ENCODE data around the gene FITM1.

FITM1 gene

DNA sequence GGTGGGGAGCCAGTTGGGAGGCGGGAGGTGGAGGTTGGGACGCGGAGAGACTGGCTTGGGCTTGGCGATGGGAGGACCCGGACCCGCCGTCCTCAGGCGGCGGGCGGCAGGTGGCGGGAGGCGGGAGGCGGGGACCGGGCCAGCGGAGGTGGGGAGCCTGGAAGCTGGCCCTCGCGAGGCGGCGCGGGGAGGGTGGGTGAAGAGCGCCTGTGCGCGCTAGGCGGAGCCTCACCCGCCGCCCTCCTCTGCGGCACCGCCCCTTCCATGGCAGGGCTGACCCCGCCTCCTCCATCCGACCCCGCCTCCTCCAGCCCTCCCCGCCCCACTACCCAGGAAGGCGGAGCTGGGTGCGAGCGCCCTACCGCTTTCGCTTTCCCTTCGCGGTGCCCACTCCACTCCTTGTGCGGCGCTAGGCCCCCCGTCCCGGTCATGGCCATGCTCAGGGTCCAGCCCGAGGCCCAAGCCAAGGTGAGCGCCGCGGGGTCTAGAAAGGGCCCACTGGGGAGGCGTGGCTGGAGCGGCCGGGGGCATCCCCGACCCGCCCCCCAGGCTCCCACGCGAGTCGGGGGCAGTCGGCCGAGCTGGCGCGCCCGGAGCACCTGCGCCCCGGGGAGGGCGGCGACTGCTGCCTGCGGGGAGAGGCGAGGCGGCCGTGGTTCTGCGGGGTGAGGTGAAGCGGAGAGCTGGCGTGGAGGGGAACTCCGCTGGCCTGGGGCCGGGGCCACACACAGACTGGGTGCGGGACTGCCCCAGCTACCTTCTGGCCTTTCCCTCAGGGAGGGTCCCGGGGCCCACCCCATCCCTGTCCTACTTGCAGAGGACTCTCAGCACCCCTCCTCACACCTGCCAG is 5.6 kb downstream of the FITM1 start, which contains the start of gene PSME1:
Gene PSME1, plus strand, starts transcription at position 361 of the 850 bp plus-strand sequence. Its CDS starts 69 bp downstream, at position 430.
- DNase-seq (ENCODE audit: low spot score in 2 of 2), result peak; percentile 81 to 95
- H3K36me3 ChIP-seq (replicated peaks), result peaks cover 30% of the 10 kb centered on the region
- peak within 1 kb of the TSS; percentile 82 for H3K4me3 ChIP-seq
- no peaks in the 10 kb centered on the region for H3K9me3 ChIP-seq
- no peaks in the 10 kb centered on the region for H3K27me3 ChIP-seq (ENCODE audit: low read depth)
- in situ Hi-C loops (cut with MboI; ENCODE audit: low sequenced_read_pairs), result no loop called here
- H3K4me1 ChIP-seq, result peaks cover 21% of the 10 kb centered on the region

DNA sequence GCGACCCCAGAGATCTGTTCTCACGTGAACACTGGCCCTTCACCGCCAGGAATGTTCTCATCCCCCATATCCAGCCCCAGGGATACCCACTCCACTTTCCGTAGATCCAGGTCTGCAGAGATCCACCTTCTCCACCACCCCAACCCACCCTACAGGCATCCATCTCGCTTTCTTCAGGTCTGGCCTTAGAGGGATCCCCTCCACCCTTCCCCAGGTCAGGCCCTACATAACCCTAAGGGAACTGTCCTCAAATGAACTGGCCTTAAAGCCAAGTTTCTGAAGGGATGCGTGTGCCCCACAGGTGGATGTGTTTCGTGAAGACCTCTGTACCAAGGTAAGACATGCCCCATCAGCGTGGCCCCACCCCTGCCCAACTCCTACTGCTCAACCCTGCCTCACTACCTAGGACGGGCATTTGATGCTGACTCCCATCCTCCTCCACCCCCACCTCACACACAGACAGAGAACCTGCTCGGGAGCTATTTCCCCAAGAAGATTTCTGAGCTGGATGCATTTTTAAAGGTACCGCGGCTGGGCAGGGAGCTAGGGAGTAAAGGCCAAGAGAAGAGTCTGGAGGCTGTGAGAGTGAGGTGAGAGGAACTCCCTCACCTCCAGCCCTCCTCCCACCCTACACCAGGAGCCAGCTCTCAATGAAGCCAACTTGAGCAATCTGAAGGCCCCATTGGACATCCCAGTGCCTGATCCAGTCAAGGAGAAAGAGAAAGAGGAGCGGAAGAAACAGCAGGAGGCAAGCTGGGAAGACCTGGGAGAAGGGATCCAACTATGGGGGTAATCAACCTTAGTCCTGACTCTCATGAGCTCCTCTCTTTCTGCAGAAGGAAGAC is 6.4 kb downstream of the FITM1 start:
- in situ Hi-C loops (cut with MboI; ENCODE audit: low sequenced_read_pairs), result no loop called here
- Histone ChIP-seq H3K4me3 (peak overlapping the region; percentile 82), H3K4me1 (peaks cover 21% of the 10 kb centered on the region), H3K27me3 (ENCODE audit: low read depth) (no peaks in the 10 kb centered on the region), H3K36me3 (replicated peaks) (peaks cover 30% of the 10 kb centered on the region), H3K9me3 (no peaks in the 10 kb centered on the region)
- no peak for DNase-seq (ENCODE audit: low spot score in 2 of 2)

DNA sequence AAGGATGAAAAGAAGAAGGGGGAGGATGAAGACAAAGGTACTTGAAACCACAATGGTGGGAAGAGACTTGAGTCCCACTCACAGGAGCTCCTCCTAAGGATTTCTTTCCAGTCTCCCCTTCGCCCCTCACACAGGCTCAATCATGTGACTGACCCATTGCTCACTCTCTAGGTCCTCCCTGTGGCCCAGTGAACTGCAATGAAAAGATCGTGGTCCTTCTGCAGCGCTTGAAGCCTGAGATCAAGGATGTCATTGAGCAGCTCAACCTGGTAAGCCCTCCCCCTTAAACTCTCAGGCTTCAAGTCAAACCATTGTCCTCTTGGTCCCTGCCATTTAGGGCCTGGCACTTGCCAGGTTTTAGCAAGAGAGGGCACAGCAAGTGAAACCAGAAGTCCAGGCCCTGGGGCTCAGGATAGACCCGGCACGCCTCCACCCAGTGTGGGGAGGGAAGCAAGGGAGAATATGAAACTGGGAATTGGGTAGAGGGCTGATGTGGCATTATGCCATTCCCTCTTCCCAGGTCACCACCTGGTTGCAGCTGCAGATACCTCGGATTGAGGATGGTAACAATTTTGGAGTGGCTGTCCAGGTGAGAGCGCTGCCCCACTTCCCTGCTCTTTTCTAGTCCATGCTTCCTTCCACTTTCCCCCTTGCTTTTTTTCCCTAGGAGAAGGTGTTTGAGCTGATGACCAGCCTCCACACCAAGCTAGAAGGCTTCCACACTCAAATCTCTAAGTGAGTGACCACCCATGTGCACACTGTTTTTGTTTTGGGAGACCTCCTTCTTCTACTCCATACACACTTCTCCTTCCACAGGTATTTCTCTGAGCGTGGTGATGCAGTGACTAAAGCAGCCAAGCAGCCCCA is 7.3 kb downstream of the FITM1 start:
- in situ Hi-C loops (cut with MboI; ENCODE audit: low sequenced_read_pairs), result no loop called here
- Histone ChIP-seq H3K4me3 (no peak overlapping the region; the same call in 1 of the 2 replicates), H3K27me3 (ENCODE audit: low read depth) (no peaks in the 10 kb centered on the region), H3K4me1 (peaks cover 21% of the 10 kb centered on the region), H3K9me3 (no peaks in the 10 kb centered on the region), H3K36me3 (replicated peaks) (peaks cover 30% of the 10 kb centered on the region)
- no peak for DNase-seq (ENCODE audit: low spot score in 2 of 2)

DNA sequence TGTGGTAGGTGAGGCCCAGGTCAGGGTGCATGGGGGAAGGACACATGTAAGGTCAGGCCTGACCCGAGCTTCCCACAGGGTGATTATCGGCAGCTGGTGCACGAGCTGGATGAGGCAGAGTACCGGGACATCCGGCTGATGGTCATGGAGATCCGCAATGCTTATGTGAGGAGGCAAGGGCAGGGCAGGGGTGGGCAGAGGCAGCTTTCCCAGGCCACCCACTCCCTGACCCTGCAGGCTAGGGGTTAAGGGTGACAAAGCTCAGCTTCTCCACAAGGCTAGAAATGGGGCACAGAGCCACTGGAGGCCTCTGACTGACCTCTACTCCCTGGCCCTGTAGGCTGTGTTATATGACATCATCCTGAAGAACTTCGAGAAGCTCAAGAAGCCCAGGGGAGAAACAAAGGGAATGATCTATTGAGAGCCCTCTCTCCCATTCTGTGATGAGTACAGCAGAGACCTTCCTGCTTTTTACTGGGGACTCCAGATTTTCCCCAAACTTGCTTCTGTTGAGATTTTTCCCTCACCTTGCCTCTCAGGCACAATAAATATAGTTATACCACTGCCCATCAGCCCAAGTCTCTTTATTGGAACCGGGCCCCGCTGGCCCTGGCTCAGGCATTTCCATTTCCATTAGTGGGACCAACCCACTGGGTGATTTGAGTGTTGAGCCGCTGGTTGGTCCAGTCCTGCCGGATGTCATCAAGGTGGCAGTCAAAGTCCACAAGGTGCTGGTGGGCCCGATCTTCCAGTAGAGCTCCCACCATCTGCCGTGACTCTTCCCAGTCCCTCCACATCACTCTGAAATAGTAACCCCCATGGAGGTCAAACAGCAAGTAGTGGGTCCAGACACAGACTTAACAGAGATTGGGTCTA is 8.2 kb downstream of the FITM1 start:
- no peak for DNase-seq (ENCODE audit: low spot score in 2 of 2)
- no peaks in the 10 kb centered on the region for H3K27me3 ChIP-seq (ENCODE audit: low read depth)
- in situ Hi-C loops (cut with MboI; ENCODE audit: low sequenced_read_pairs), result no loop called here
- H3K4me1 ChIP-seq, result peaks cover 21% of the 10 kb centered on the region
- no peak overlapping the region for H3K4me3 ChIP-seq
- peaks cover 30% of the 10 kb centered on the region for H3K36me3 ChIP-seq (replicated peaks)
- no peaks in the 10 kb centered on the region for H3K9me3 ChIP-seq

DNA sequence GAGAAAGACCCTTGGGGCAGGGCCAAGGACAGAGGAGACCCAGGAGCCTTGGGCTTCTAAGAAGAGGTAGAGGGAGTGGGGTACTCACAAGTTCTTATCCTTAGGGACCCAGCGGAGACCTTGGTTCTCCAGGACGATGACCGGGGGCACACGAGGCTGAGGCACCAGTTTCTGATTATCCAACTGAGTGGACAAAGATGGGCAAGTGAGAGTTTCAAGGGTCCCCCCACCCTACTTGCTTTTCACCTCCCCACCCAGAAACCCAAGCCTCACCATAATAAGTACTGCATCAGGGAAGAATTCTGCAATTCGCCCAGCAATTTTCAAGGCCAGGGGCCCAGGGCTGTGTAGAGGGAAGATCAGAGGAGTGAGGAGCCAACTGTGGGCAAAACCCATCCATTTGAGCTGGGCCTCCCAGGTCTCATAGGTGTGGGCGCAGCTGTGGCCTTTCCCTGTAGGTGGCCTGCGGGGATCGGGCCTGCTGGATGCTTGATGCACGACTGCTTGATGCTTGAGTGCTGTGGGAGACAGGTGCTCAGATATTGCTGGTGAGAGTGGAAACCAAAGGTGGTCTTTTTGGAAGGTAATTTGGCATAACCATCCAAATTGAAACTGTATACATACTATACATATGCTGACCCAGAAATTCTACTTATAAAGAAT is 8.9 kb downstream of the FITM1 start:
- Histone ChIP-seq H3K27me3 (ENCODE audit: low read depth) (no peaks in the 10 kb centered on the region), H3K4me1 (peaks cover 21% of the 10 kb centered on the region), H3K36me3 (replicated peaks) (peaks cover 37% of the 10 kb centered on the region), H3K9me3 (no peaks in the 10 kb centered on the region), H3K4me3 (peak overlapping the region; percentile 77)
- in situ Hi-C loops (cut with MboI; ENCODE audit: low sequenced_read_pairs), result no loop called here
- DNase-seq (ENCODE audit: low spot score in 2 of 2), result peak in 1 of 2 experiments; percentile 52

DNA sequence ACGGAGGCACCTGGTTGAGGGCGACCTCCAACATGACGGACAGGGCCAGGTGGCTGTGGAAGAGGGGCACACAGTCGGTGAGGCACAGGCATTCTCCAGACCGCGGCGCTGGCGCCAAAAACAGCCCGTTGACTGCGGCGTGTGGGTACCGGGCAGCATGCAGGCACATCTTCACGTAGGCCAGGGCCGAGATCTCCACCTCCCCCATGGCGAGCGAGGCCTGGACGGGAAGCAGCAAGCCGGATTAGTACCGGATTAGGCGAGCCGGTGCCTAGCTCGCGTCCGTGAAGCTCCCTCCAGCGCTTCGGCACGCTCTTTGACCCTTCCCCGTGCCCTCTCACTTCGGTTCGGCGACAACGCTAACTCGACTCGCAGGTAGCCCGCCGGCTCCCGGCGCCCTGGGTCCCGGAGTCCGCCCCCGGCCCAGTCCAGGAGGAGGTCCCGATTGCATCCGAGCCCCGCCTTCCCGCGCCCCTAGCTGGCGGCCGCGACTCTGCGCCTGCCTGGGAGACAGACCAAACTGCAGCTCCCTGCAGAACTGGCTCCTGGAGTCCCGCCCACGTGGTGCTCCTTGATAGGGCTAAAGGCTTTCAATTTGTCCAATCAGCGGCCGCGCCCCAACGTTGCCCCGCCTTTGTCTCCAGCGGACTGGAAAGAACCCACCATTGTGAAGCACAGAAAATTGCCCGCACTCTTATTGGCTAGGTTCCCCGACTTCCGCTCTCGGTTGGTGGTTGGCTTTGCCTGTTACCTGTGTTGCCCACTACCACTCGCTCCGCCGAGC is 10.8 kb downstream of the FITM1 start, which contains the start of gene EMC9:
Gene EMC9, minus strand, starts transcription at position 495 of the 784 bp plus-strand sequence. Its CDS starts 287 bp downstream, at position 208.
- H3K36me3 ChIP-seq (replicated peaks), result peaks cover 42% of the 10 kb centered on the region
- no peaks in the 10 kb centered on the region for H3K9me3 ChIP-seq
- peak within 1 kb of the TSS; percentile 77 for H3K4me3 ChIP-seq
- in situ Hi-C loops (cut with MboI; ENCODE audit: low sequenced_read_pairs), result no loop called here
- DNase-seq (ENCODE audit: low spot score in 2 of 2), result peak; percentile 100
- H3K4me1 ChIP-seq, result peaks cover 22% of the 10 kb centered on the region
- H3K27me3 ChIP-seq (ENCODE audit: low read depth), result no peaks in the 10 kb centered on the region

DNA sequence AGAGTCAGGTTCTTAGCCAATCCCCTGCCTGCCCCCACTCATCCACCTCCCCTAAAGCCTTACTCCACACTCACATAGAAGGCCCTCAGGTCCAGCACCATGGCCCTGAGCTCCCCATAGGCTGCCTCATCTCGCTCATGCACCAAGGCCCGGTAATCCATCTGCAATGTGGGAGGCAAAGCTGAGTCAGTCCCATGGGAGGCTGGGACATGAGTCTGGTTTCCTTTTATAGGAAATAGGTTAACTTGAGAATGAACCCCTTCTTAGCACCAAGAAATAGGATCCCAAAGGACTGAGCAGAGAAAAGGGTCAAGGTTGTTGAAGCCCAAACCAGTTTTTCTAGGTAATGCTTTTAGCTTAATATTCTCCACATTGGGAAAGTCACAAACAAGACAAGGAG is 13.1 kb downstream of the FITM1 start:
- no peaks in the 10 kb centered on the region for H3K27me3 ChIP-seq (ENCODE audit: low read depth)
- in situ Hi-C loops (cut with MboI; ENCODE audit: low sequenced_read_pairs), result no loop called here
- no peaks in the 10 kb centered on the region for H3K9me3 ChIP-seq
- H3K4me1 ChIP-seq, result peaks cover 16% of the 10 kb centered on the region
- no peak for DNase-seq (ENCODE audit: low spot score in 2 of 2)
- H3K4me3 ChIP-seq, result no peak overlapping the region
- H3K36me3 ChIP-seq (replicated peaks), result peaks cover 33% of the 10 kb centered on the region

DNA sequence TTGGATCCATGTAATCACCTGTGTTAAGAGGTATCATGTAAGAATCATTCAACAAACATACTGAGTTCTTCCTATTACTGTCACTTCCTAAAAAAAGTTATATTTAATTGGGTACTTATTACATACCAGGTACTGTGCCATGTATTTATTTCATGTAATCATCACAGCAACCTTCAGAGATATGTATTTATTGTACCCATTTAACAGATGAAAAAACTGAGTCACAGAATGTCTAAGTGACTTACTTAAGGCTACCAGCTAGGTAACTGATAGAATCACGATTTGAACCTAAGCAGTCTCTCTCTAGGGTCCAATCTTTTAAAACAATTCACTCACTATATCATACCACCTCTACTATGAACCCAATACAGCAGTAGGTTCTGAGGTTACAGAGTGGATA is 14.0 kb downstream of the FITM1 start:
- no peaks in the 10 kb centered on the region for H3K27me3 ChIP-seq (ENCODE audit: low read depth)
- no peak overlapping the region for H3K4me3 ChIP-seq
- H3K36me3 ChIP-seq (replicated peaks), result peaks cover 33% of the 10 kb centered on the region
- in situ Hi-C loops (cut with MboI; ENCODE audit: low sequenced_read_pairs), result no loop called here
- H3K9me3 ChIP-seq, result no peaks in the 10 kb centered on the region
- H3K4me1 ChIP-seq, result peaks cover 18% of the 10 kb centered on the region
- DNase-seq (ENCODE audit: low spot score in 2 of 2), result no peak

DNA sequence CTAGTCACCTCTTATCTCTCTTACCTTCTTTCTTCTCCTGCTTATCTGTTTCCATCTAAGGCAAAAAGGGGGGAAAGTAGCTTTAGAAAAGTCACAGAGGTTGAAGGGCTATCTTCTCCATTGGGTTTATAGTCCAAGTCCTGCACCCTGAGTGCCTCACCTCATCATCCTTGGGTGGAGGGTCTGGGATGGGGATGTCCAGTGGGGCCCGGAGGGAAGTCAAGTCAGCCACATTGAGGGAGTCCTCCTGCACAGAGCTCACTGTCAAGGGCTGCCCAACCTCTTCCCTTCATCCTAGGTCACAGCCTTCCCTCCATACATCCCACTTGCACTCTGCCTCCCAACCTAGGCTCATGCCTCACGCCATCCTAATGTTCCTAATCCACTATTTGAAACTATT is 14.8 kb downstream of the FITM1 start:
- DNase-seq (ENCODE audit: low spot score in 2 of 2), result no peak
- H3K9me3 ChIP-seq, result no peaks in the 10 kb centered on the region
- in situ Hi-C loops (cut with MboI; ENCODE audit: low sequenced_read_pairs), result no loop called here
- H3K4me1 ChIP-seq, result peaks cover 11% of the 10 kb centered on the region
- peaks cover 35% of the 10 kb centered on the region for H3K36me3 ChIP-seq (replicated peaks)
- no peaks in the 10 kb centered on the region for H3K27me3 ChIP-seq (ENCODE audit: low read depth)
- H3K4me3 ChIP-seq, result peak overlapping the region; percentile 94

DNA sequence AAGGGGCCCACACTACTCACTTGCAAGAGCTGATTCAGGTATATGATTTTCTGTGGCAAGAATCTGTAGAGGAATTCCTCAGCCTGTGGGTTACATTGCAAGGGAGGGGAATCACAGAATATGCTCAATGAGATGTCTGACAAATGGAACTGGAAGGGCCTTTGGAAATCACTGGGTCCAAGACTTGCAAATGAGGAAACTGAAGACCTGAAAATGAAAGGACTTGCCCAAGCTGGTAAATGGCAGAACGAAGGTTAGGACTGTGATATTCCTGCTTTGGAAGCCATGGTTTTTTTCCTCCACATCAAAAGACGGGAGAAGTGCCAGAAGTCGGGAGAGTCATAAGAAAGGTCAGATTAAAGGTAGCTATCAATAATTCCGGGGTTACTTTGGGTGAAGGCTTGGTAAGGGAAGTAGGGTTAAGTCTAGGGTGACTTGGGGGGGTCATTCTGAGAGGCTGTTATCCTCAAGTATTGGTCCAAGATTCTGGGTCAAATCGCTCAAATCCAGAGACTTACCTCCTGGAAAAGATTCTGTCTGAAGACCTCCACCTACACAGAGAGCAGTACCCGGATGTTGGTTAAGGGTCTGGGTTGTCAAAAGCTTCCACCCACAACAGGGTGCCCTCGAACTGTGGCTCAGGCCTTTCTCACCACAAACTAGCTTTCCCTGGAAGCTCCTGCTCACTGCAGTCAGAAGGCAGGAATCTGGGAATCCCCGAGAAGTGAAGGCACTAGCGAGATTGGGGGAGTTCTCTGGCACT is 15.4 kb downstream of the FITM1 start:
- H3K27me3 ChIP-seq (ENCODE audit: low read depth), result no peaks in the 10 kb centered on the region
- H3K4me1 ChIP-seq, result peaks cover 11% of the 10 kb centered on the region
- H3K4me3 ChIP-seq, result peak overlapping the region; percentile 94
- in situ Hi-C loops (cut with MboI; ENCODE audit: low sequenced_read_pairs), result no loop called here
- peaks cover 41% of the 10 kb centered on the region for H3K36me3 ChIP-seq (replicated peaks)
- DNase-seq (ENCODE audit: low spot score in 2 of 2), result no peak
- no peaks in the 10 kb centered on the region for H3K9me3 ChIP-seq

DNA sequence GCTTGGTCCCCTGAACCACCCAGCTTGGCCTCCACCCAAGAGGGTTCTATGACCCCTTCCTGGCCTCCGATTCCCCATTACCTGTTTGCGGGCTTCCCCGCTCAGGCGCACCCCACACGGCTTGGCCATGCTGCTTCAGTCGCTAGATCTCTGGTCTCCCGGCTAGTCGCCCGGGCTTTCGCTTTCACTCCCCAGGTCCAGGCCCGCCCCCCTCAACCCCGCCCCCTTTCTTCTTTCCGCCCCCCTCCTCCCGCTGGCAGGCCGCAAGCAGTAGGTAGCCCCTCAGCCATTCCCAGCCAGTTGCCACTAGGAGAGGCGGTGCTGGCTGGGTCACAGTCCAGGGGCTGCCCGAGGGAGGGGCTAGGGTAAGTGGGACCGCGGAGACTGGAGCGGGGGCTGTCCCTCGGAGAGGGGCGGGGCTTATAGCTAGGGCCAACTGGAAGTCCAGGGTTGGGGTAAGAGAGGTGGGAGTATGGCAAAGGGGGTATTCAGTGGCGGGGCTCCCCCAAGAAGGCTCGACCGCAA is 16.1 kb downstream of the FITM1 start, which contains the start of gene PSME2:
Gene PSME2, minus strand, starts transcription at position 158 of the 525 bp plus-strand sequence. Its CDS starts 29 bp downstream, at position 129.
- peak; percentile 97 to 99 for DNase-seq (ENCODE audit: low spot score in 2 of 2)
- in situ Hi-C loops (cut with MboI; ENCODE audit: low sequenced_read_pairs), result no loop called here
- H3K36me3 ChIP-seq (replicated peaks), result peaks cover 48% of the 10 kb centered on the region
- no peaks in the 10 kb centered on the region for H3K27me3 ChIP-seq (ENCODE audit: low read depth)
- no peaks in the 10 kb centered on the region for H3K9me3 ChIP-seq
- peaks cover 11% of the 10 kb centered on the region for H3K4me1 ChIP-seq
- H3K4me3 ChIP-seq, result peak within 1 kb of the TSS; percentile 94

Data from HAP-1 (cell line).